GM12875 (cell line): ENCODE measurements around the gene BST1.

Experiments
- H3K4me3 ChIP-seq: one replicate; pipeline ENCODE4 v1.5.1; 2011; ENCODE audit warnings: low read depth, low read length, control low read depth
- TF ChIP-seq, protein P1 (sequence below): IDR thresholded peaks from 2 replicates; pipeline ENCODE4 v1.5.1; 2011; ENCODE audit warnings: low read depth, mild to moderate bottlenecking, control low read depth, inconsistent platforms, low read length, moderate library complexity, borderline replicate concordance; ENCODE audit not compliant: insufficient read depth

Gene BST1

DNA sequence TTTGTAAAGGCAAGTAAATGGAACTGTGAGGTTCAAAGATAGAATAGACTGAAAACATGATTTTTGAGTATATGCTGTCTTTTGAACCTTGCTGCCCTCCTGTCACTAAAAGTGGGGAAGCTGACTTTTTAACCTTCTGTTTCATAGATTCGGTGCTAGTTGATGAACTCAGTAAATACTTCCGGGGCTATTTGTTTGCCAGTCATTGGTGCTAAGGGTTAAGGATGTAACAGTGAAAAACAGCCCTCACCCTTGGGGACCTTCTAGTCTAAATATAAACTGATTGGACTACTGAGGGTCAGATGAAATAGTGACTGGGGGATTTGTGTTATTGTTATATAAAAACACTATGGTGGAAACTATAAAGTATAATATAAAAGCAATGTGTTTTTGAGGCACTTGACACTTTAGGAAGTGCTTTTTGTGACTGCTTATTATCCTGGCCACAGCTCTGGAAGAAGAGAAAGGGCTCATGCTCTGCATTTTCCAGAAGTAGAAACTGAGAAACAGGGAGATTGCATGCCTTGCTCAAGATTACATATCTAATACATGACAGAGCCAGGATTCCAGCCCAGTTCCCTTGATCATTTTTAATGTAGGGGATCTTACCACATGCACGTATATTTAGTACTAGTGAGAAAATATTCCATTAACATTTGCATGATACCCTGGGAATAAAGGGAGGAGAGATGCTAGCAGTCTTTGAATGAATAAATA lies 3.9 kb downstream of the BST1 start:
- TF ChIP-seq, protein P1, sequence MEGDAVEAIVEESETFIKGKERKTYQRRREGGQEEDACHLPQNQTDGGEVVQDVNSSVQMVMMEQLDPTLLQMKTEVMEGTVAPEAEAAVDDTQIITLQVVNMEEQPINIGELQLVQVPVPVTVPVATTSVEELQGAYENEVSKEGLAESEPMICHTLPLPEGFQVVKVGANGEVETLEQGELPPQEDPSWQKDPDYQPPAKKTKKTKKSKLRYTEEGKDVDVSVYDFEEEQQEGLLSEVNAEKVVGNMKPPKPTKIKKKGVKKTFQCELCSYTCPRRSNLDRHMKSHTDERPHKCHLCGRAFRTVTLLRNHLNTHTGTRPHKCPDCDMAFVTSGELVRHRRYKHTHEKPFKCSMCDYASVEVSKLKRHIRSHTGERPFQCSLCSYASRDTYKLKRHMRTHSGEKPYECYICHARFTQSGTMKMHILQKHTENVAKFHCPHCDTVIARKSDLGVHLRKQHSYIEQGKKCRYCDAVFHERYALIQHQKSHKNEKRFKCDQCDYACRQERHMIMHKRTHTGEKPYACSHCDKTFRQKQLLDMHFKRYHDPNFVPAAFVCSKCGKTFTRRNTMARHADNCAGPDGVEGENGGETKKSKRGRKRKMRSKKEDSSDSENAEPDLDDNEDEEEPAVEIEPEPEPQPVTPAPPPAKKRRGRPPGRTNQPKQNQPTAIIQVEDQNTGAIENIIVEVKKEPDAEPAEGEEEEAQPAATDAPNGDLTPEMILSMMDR: no peak
- no peak overlapping the region for H3K4me3 ChIP-seq

DNA sequence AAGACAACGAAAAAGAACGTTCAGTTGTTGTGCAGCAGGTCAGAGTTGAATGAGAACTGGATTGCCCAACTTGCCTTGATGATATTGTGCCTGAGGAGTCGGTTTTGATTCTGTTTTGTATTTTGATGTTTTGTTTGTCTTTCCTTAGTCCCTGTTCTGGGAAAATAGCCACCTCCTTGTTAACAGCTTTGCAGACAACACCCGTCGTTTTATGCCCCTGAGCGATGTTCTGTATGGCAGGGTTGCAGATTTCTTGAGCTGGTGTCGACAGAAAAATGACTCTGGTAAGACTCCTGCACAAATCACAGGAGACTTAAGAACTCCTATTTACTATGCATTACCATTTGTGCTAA lies 4.5 kb downstream of the BST1 start:
- TF ChIP-seq, protein P1: no peak
- no peak overlapping the region for H3K4me3 ChIP-seq

DNA sequence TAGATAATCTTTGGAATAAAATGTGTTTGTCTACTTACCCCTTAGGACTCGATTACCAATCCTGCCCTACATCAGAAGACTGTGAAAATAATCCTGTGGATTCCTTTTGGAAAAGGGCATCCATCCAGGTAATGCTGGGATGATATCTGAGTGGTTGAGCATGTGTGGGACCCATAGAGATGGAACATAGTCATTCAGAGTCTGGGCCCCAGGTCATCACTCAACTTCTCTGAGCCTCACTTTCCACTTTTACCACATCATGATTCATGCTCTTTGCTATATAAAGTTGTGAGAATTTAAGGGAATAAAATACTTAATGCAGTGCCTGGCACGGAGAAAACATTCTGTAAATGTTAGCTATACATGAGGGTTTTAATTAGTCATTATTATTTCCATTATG lies 8.9 kb downstream of the BST1 start:
- TF ChIP-seq, protein P1: no peak
- H3K4me3 ChIP-seq: no peak overlapping the region

DNA sequence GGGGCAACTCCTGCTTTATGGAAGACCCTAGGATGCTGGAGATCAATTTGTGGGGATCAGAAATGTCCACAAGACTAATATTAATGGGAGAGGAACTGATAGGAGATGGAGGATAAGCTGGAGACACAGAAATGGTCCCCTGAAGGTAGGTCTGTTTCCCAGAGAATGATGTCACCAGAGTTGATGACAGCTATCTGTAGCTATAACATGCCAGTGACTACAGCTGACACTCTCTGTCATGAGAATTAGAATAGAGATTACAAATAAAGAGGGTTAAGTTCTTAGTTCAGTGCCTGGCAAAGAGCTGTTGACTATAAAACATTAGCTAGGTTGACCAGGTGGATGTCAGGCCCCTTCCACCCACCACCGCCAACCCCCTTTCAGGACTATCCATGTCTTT lies 9.3 kb downstream of the BST1 start:
- TF ChIP-seq, protein P1: no peak
- H3K4me3 ChIP-seq: no peak overlapping the region

DNA sequence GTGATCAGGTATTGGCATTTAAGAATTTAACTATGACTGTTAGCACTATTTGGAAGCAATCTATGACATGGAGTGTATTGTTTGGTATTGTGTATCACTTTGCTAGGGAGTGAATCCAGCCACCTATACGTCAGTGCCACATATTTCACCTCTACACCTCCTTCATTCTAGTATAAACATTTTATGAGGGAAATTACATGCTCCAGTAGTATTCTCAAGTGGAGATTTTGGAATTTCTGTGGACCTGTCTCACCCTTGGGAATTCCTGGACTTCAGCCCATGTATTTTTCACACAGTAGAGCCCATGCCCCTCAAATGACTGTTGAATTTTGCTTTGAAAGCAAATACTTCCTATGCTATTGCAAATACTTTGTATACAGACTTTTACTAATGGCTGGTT lies 11.3 kb downstream of the BST1 start:
- TF ChIP-seq, protein P1: no peak
- H3K4me3 ChIP-seq: no peak overlapping the region

DNA sequence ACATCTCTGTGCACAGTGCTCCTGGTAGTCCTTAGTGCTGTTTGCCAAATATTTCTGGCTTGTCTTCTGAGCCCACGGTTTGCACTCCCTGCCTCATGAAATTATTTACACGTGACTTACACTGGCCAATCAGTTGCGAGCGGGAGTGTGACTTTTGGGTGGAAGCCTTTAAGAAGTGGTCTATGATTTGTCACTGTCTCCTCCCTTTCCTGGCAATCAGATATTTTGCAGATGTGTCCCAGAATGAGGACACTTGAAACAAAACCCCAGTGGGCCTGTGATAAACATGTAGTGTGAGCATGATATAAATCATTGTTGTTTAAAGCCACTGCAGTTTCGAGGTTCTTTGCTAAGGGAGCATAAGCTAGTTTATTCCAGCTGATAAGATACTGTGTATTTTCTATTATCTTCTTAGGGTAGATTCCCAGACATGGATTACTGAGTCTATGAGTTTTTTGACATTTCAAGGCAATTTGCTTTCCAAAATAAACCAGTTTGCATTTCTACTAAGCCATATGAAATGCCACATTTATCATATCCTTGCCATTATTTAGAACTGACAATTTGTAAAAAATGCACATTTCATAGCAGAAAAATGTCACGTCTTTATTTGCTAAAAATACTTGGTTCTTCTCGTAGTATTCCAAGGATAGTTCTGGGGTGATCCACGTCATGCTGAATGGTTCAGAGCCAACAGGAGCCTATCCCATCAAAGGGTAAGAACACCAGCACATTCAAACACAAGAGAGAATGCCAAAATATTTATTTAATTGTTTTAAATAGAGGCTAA lies 12.0 kb downstream of the BST1 start:
- TF ChIP-seq, protein P1: no peak
- no peak overlapping the region for H3K4me3 ChIP-seq

DNA sequence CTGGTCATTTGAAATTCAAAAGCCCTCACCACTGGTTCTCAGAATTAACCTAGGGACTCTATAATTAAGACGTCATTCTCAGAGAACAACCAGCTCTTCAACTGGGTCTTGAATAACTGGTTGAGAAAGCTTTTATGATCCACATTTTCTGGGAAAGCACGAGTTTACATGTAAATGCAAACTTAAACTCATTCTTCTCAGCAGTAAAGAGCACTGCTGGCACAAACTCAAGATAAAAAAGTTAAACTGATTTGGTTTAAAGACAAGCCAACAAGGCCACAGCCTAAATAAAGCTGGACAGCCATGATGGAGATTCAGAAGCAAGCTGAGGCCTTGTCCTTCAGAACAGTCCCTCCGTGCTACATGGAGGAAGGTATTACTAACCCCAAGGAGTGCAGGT lies 13.2 kb downstream of the BST1 start:
- H3K4me3 ChIP-seq: no peak overlapping the region
- TF ChIP-seq, protein P1: no peak
